Loucy (cell line): ENCODE measurements around the gene PRR15L.

Source experiments
- EZH2phosphoT487 ChIP-seq: fragments of 200-600 bp; IDR thresholded peaks from 2 replicates; pipeline ENCODE4 v1.6.1; 2018; ENCODE audit warnings: antibody characterized with exemption, mild to moderate bottlenecking, moderate library complexity, borderline replicate concordance
- TF ChIP-seq, protein P1 (sequence below): fragments of 200-600 bp; sonication (generic); conservative IDR thresholded peaks from 2 replicates; pipeline ENCODE4 v1.5.1; 2014; ENCODE audit warnings: mild to moderate bottlenecking, antibody characterized with exemption, low read length

- TF ChIP-seq, protein P1, sequence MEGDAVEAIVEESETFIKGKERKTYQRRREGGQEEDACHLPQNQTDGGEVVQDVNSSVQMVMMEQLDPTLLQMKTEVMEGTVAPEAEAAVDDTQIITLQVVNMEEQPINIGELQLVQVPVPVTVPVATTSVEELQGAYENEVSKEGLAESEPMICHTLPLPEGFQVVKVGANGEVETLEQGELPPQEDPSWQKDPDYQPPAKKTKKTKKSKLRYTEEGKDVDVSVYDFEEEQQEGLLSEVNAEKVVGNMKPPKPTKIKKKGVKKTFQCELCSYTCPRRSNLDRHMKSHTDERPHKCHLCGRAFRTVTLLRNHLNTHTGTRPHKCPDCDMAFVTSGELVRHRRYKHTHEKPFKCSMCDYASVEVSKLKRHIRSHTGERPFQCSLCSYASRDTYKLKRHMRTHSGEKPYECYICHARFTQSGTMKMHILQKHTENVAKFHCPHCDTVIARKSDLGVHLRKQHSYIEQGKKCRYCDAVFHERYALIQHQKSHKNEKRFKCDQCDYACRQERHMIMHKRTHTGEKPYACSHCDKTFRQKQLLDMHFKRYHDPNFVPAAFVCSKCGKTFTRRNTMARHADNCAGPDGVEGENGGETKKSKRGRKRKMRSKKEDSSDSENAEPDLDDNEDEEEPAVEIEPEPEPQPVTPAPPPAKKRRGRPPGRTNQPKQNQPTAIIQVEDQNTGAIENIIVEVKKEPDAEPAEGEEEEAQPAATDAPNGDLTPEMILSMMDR: no peak
- TF ChIP-seq EZH2phosphoT487: no peak
Observed at GRCh38 chr17:47953909-47954308, 3.8 kb downstream of the PRR15L start.
